Cardiac muscle cell (in vitro differentiated cells and primary cell): Measurements from ENCODE around the gene GMIP. TPM values are rescaled to one million over a fixed set of nuclear protein-coding genes. Genes with fewer than 3 reads are reported as not detected.

ENCODE experiments used
- DNase-seq, 2 donors: peaks; one replicate each; pipeline versions ENCODE4 v3.0.0 to v3.0.0-alpha.2; 2010 to 2017; ENCODE audit warnings: low read depth in 1 of 2, low spot score in 1 of 2
- H3K27ac ChIP-seq: fragments of 200-600 bp; sonication (generic); 2 replicates; pipeline ENCODE4 v1.5.1; 2016
- H3K27me3 ChIP-seq: fragments of 200-600 bp; sonication (generic); 2 replicates; pipeline ENCODE4 v1.6.0; 2016; ENCODE audit warnings: control low read depth
- H3K36me3 ChIP-seq: fragments of 200-600 bp; sonication (generic); 2 replicates; pipeline ENCODE4 v1.5.1; 2016; ENCODE audit warnings: control low read depth
- H3K4me1 ChIP-seq: fragments of 200-600 bp; sonication (generic); 2 replicates; pipeline ENCODE4 v1.8.1; 2017; ENCODE audit warnings: low read depth, mild to moderate bottlenecking, mixed run types
- H3K4me3 ChIP-seq: fragments of 200-600 bp; sonication (generic); 2 replicates; pipeline ENCODE4 v1.5.1; 2016; ENCODE audit warnings: mild to moderate bottlenecking
- H3K9me3 ChIP-seq: fragments of 200-600 bp; sonication (generic); 2 replicates; pipeline ENCODE4 v1.5.1; 2017; ENCODE audit warnings: low read depth, mild to moderate bottlenecking, control low read depth
- CTCF ChIP-seq: IDR thresholded peaks from 2 replicates; pipeline ENCODE4 v1.5.1; 2012; ENCODE audit warnings: low read depth, mild to moderate bottlenecking, low read length
- polyA plus RNA-seq: library from polyadenylated mRNA; unstranded; fragments of >200 nt; fragmentation: Nextera tagmentation; extraction: Ambion mirVana; gene quantifications from 2 replicates; pipeline ENCODE4 v1.2.1, GENCODE V29; 2016
- total RNA-seq: library from RNA; depleted of rRNA; stranded (reverse); fragments of >200 nt; gene quantifications from 2 replicates; pipeline ENCODE4 v1.2.3, GENCODE V29; 2016

GMIP gene
- total and polyA plus RNA-seq, 2 experiments from 2014 or later: 12.4 to 13.7 TPM

- no peak for DNase-seq
- Histone ChIP-seq H3K27me3 (no peaks in the 10 kb centered on the region), H3K4me3 (no peak overlapping the region), H3K27ac (no peak overlapping the region), H3K4me1 (no peaks in the 10 kb centered on the region), H3K9me3 (no peaks in the 10 kb centered on the region), H3K36me3 (peaks cover 10% of the 10 kb centered on the region)
- TF ChIP-seq CTCF: no peak
Measured at GRCh38 chr19:19679176-19680073, 36.0 kb upstream of the GMIP start.

DNA sequence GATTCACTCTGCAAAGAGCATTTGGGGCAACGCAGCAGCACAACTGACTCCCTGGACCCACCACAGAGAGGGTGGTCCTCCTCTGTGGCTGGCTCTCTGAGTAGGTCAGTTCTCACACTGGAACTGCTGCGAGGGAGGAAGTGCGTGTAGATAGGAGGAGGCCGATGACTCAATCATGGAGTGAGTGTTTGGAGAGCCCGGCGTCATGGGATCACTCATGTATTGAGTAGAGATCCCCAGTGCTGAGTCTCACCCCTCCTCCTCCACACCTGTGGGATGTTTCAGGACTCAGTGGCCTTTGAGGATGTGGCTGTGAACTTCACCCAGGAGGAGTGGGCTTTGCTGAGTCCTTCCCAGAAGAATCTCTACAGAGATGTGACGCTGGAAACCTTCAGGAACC, 34.1 kb upstream of the GMIP start:
- no peak overlapping the region for H3K27ac ChIP-seq
- H3K4me3 ChIP-seq: no peak overlapping the region
- no peak for DNase-seq
- H3K27me3 ChIP-seq: no peaks in the 10 kb centered on the region
- H3K4me1 ChIP-seq: no peaks in the 10 kb centered on the region
- H3K9me3 ChIP-seq: no peaks in the 10 kb centered on the region
- no peak for TF ChIP-seq CTCF
- peaks cover 10% of the 10 kb centered on the region for H3K36me3 ChIP-seq

GRCh38 chr19:19674315-19674714, 30.9 kb upstream of the GMIP start:
- no peaks in the 10 kb centered on the region for H3K9me3 ChIP-seq

DNA sequence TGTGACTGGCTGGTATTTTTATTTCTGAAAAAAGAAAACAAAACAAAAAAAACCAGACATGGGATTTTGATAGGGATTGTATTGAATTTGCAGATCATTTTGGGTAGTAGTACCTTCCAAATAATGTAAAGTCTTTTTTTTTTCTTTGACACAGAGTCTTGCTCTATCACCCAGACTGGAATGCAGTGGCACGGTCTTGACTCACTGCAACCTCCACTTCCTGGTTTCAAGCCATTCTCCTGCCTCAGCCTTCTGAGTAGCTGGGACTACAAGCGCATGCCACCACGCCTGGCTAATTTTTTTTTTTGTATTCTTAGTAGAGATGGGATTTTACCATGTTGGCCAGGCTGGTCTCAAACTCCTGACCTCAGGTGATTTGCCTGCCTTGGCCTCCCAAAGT, 29.4 kb upstream of the GMIP start:
- Histone ChIP-seq H3K27me3 (no peaks in the 10 kb centered on the region), H3K36me3 (no peaks in the 10 kb centered on the region)
- no peak for TF ChIP-seq CTCF

More at GRCh38 chr19:19674315-19674714, 30.9 kb upstream of the GMIP start:
- H3K27ac ChIP-seq: no peak overlapping the region
- H3K4me1 ChIP-seq: no peaks in the 10 kb centered on the region
- TF ChIP-seq CTCF: no peak
- no peak for DNase-seq
- H3K27me3 ChIP-seq: no peaks in the 10 kb centered on the region
- H3K36me3 ChIP-seq: peaks cover 6% of the 10 kb centered on the region
- no peak overlapping the region for H3K4me3 ChIP-seq

DNA sequence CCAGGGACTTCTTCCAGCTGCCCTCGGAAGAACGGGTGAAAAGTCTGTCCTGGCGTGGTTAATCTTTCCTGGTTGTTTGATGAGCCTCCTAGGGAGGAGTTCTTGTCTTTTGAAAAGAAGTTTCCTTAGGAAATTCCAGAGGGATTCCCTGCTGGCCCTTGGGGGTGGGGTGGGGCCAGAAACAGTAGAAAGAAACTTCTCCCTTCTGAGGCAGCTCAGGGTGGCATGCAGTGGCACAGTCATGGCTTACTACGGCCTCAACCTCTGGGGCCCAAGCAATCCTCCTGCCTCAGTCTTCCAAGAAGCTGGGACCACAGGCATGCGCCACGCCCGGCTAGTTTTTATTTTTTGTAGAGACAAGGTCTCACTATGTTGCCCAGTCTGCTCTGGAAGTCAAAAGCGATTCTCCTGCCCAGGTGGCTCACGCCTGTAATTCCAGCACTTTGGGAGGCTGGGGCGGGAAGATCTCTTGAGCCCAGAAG, 26.7 kb upstream of the GMIP start:
- DNase-seq: no peak
- Histone ChIP-seq H3K9me3 (no peaks in the 10 kb centered on the region), H3K4me1 (no peaks in the 10 kb centered on the region), H3K4me3 (peak overlapping the region; percentile 95), H3K27ac (no peak overlapping the region), H3K27me3 (no peaks in the 10 kb centered on the region), H3K36me3 (no peaks in the 10 kb centered on the region)
- TF ChIP-seq CTCF: no peak

More for the DNA sequence above, 29.4 kb upstream of the GMIP start:
- Histone ChIP-seq H3K4me1 (no peaks in the 10 kb centered on the region), H3K4me3 (no peak overlapping the region), H3K27ac (no peak overlapping the region), H3K9me3 (no peaks in the 10 kb centered on the region)
- DNase-seq: no peak
